ENCODE measurements around the gene FCMR.

FCMR gene

DNA sequence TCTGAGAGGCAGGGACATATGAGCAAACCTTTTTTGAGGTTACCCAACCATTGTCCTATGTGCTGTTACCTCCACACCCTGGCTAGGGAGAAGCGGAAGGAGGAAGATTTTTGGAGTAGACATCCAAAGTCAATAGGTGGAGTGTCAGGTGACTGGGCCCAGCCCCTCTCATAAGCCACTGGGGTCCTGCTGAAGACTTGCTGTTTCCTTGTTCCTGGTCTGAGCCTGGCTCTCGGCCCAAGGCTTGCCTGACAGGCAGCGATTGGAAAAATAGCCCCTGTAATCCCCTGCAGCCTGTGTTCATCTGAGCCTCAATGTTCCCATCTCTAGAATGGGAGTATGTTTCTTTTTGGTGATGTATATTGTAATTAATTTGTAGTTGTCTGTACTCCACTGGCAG lies 31.4 kb upstream of the FCMR start:
- no peaks in the 10 kb centered on the region for H3K27me3 ChIP-seq (ENCODE audit: insufficient read depth, low read depth)
- H3K4me3 ChIP-seq (IDR thresholded peaks at IDR 0.05; ENCODE audit: insufficient read depth, low read depth, low read length): no peak overlapping the region
- no peaks in the 10 kb centered on the region for H3K4me1 ChIP-seq (ENCODE audit: low read depth, poor library complexity, severe bottlenecking)
- no peak overlapping the region for H3K9ac ChIP-seq
- no peak overlapping the region for H3K27ac ChIP-seq
- H2AFZ ChIP-seq (ENCODE audit: low read depth): no peak overlapping the region
- no peak overlapping the region for H3K4me2 ChIP-seq
- no peaks in the 10 kb centered on the region for H4K20me1 ChIP-seq (ENCODE audit: insufficient read depth)
- TF ChIP-seq, protein P1, sequence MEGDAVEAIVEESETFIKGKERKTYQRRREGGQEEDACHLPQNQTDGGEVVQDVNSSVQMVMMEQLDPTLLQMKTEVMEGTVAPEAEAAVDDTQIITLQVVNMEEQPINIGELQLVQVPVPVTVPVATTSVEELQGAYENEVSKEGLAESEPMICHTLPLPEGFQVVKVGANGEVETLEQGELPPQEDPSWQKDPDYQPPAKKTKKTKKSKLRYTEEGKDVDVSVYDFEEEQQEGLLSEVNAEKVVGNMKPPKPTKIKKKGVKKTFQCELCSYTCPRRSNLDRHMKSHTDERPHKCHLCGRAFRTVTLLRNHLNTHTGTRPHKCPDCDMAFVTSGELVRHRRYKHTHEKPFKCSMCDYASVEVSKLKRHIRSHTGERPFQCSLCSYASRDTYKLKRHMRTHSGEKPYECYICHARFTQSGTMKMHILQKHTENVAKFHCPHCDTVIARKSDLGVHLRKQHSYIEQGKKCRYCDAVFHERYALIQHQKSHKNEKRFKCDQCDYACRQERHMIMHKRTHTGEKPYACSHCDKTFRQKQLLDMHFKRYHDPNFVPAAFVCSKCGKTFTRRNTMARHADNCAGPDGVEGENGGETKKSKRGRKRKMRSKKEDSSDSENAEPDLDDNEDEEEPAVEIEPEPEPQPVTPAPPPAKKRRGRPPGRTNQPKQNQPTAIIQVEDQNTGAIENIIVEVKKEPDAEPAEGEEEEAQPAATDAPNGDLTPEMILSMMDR (conservative IDR thresholded peaks at IDR 0.05; ENCODE audit: low read depth, low read length): no peak
- H3K79me2 ChIP-seq (ENCODE audit: insufficient read depth, low read depth): no peaks in the 10 kb centered on the region
- no peaks in the 10 kb centered on the region for H3K36me3 ChIP-seq (ENCODE audit: insufficient read depth)

DNA sequence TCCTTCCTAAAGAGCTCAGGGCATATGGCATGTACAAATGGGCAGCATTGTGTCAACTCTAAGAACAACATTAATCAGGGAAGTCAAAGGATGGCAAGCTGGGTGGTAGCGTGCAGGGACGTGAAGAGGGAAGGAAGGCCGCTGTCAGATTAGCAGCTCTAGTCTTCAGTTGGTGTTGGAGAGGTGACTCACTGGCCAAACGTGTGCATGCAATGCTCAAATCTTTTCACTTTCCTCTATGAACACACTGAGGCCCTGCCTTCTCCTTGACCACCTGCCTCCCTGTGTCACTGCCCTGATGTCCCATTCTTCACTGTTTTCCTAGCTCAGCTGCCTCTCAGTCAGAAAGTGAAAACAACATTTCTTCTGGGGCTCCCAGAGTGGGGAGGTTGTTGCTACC lies 30.4 kb upstream of the FCMR start:
- Histone ChIP-seq H3K27me3 (ENCODE audit: insufficient read depth, low read depth) (no peaks in the 10 kb centered on the region), H3K4me3 (IDR thresholded peaks at IDR 0.05; ENCODE audit: insufficient read depth, low read depth, low read length) (no peak overlapping the region), H3K36me3 (ENCODE audit: insufficient read depth) (no peaks in the 10 kb centered on the region), H3K4me1 (ENCODE audit: low read depth, poor library complexity, severe bottlenecking) (no peaks in the 10 kb centered on the region), H3K79me2 (ENCODE audit: insufficient read depth, low read depth) (no peaks in the 10 kb centered on the region), H2AFZ (ENCODE audit: low read depth) (no peak overlapping the region), H4K20me1 (ENCODE audit: insufficient read depth) (no peaks in the 10 kb centered on the region), H3K27ac (no peak overlapping the region), H3K4me2 (no peak overlapping the region), H3K9ac (no peak overlapping the region)
- TF ChIP-seq, protein P1 (conservative IDR thresholded peaks at IDR 0.05; ENCODE audit: low read depth, low read length): no peak

DNA sequence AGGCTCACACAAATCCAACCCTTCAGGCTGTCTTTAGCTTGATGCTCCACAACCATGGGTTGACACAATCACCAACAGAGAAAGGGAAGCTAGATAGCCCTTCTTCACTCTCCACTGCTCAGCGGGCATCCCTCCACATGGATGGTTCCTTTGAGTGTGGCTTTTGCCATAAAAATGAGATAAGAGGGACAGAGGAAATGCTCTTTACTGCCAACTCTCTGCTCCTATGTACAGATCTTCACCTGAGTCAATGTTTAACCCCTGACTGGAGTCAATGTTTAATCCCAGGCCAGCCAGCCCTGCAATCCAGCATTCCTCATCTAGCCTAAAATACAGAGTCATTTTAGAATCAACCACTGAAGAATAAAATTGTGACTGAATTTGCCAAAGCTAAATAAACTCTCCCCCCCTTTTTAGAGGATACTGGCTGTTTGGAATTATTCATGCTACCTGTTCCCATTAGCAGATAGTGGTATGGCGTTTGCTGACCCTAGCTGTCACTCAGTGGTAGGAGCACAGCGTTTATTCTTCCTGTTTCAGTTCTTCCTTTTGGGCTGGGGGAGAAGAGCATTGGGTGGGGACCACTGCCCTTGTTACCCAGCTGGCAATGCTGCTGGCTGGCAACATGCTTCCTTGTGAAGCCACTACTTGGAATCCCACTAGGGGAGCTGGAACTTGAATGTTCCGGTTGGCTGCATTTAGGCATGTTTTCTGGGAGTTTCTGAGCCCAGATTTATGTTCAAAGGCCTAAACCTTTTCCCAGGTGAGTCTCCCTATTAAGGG lies 29.8 kb upstream of the FCMR start:
- no peaks in the 10 kb centered on the region for H3K27me3 ChIP-seq (ENCODE audit: insufficient read depth, low read depth)
- H3K4me3 ChIP-seq (IDR thresholded peaks at IDR 0.05; ENCODE audit: insufficient read depth, low read depth, low read length): no peak overlapping the region
- no peak overlapping the region for H3K9ac ChIP-seq
- TF ChIP-seq, protein P1 (conservative IDR thresholded peaks at IDR 0.05; ENCODE audit: low read depth, low read length): no peak
- no peak overlapping the region for H3K4me2 ChIP-seq
- H2AFZ ChIP-seq (ENCODE audit: low read depth): no peak overlapping the region
- H3K36me3 ChIP-seq (ENCODE audit: insufficient read depth): no peaks in the 10 kb centered on the region
- H4K20me1 ChIP-seq (ENCODE audit: insufficient read depth): no peaks in the 10 kb centered on the region
- H3K4me1 ChIP-seq (ENCODE audit: low read depth, poor library complexity, severe bottlenecking): no peaks in the 10 kb centered on the region
- no peak overlapping the region for H3K27ac ChIP-seq
- no peaks in the 10 kb centered on the region for H3K79me2 ChIP-seq (ENCODE audit: insufficient read depth, low read depth)

DNA sequence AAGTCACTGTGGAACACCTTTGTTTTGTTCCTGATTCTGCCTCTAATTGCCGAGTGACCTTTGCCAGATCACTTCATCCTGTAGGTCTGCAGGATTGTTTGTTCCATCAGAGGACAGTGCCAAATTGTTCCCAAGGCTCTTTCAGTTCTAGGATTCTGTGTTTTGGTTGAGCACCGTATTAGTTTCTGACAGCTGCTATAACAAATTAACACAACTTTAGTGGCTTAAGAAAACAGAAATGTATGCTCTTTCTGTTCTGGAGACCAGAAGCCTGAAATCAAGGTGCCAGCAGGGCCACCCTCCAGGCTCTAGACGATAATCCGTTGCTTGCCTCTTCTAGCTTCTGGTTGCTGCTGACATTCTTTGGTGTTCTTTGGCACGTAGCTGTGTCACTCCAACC lies 27.9 kb upstream of the FCMR start:
- no peaks in the 10 kb centered on the region for H3K36me3 ChIP-seq (ENCODE audit: insufficient read depth)
- H3K4me2 ChIP-seq: no peak overlapping the region
- no peak overlapping the region for H3K4me3 ChIP-seq (IDR thresholded peaks at IDR 0.05; ENCODE audit: insufficient read depth, low read depth, low read length)
- TF ChIP-seq, protein P1 (conservative IDR thresholded peaks at IDR 0.05; ENCODE audit: low read depth, low read length): no peak
- H3K4me1 ChIP-seq (ENCODE audit: low read depth, poor library complexity, severe bottlenecking): no peaks in the 10 kb centered on the region
- no peaks in the 10 kb centered on the region for H4K20me1 ChIP-seq (ENCODE audit: insufficient read depth)
- H2AFZ ChIP-seq (ENCODE audit: low read depth): no peak overlapping the region
- no peak overlapping the region for H3K9ac ChIP-seq
- no peak overlapping the region for H3K27ac ChIP-seq
- H3K79me2 ChIP-seq (ENCODE audit: insufficient read depth, low read depth): no peaks in the 10 kb centered on the region
- H3K27me3 ChIP-seq (ENCODE audit: insufficient read depth, low read depth): no peaks in the 10 kb centered on the region

Data from KMS-11 (cell line).